GM12872 (cell line): ENCODE measurements around the gene QRICH1.

Source experiments
- CTCF ChIP-seq: IDR thresholded peaks from 3 replicates; pipeline ENCODE4 v1.5.1; 2011; ENCODE audit warnings: low read depth, mild to moderate bottlenecking, low read length, moderate library complexity; ENCODE audit not compliant: insufficient read depth

Gene QRICH1

GRCh38 chr3:49098910-49099630 lies 5.2 kb upstream of the QRICH1 start:
- TF ChIP-seq CTCF, result no peak

- TF ChIP-seq CTCF, result no peak
These were observed 4.6 kb upstream of the QRICH1 start for GRCh38 chr3:49098429-49098828.

GRCh38 chr3:49092938-49093852 lies 676 bp downstream of the QRICH1 start:
- TF ChIP-seq CTCF, result no peak

- TF ChIP-seq CTCF, result no peak
These were observed 12.4 kb downstream of the QRICH1 start for GRCh38 chr3:49081429-49081828.

GRCh38 chr3:49079270-49079669 lies 14.6 kb downstream of the QRICH1 start:
- TF ChIP-seq CTCF, result no peak

- TF ChIP-seq CTCF, result no peak
These were observed 17.2 kb downstream of the QRICH1 start for GRCh38 chr3:49076646-49077045.

GRCh38 chr3:49076116-49076515 lies 17.8 kb downstream of the QRICH1 start:
- no peak for TF ChIP-seq CTCF
